AG04449 (cell line): ENCODE results near the gene PPP1R7.

Source experiments
- CTCF ChIA-PET: fragments of 350-600 bp; formaldehyde crosslinking; extraction: SDS; loops from one replicate; lab custom pipeline; 2021; ENCODE audit warnings: antibody characterized with exemption; lab: Yijun Ruan, JAX
- POLR2A ChIA-PET: fragments of 400-600, 350-600 bp; formaldehyde crosslinking; extraction: SDS; loops from one replicate; lab custom pipeline; 2020; ENCODE audit warnings: antibody characterized with exemption, inconsistent platforms; lab: Yijun Ruan, JAX
- DNase-seq: peaks from one replicate; pipeline ENCODE4 v3.0.0-alpha.2; 2010; ENCODE audit warnings: low read depth, low spot score
- H3K4me3 ChIP-seq: 2 replicates; pipeline ENCODE4 v1.5.1; 2011; ENCODE audit warnings: low read depth, mild to moderate bottlenecking, control low read depth, low read length
- TF ChIP-seq, protein P1 (sequence below): IDR thresholded peaks from one replicate; pipeline ENCODE4 v1.5.1; 2011; ENCODE audit warnings: mild to moderate bottlenecking, moderate library complexity, low read length, control low read depth, inconsistent platforms; ENCODE audit not compliant: insufficient read depth; ENCODE audit errors: missing control alignments

Gene PPP1R7

DNA sequence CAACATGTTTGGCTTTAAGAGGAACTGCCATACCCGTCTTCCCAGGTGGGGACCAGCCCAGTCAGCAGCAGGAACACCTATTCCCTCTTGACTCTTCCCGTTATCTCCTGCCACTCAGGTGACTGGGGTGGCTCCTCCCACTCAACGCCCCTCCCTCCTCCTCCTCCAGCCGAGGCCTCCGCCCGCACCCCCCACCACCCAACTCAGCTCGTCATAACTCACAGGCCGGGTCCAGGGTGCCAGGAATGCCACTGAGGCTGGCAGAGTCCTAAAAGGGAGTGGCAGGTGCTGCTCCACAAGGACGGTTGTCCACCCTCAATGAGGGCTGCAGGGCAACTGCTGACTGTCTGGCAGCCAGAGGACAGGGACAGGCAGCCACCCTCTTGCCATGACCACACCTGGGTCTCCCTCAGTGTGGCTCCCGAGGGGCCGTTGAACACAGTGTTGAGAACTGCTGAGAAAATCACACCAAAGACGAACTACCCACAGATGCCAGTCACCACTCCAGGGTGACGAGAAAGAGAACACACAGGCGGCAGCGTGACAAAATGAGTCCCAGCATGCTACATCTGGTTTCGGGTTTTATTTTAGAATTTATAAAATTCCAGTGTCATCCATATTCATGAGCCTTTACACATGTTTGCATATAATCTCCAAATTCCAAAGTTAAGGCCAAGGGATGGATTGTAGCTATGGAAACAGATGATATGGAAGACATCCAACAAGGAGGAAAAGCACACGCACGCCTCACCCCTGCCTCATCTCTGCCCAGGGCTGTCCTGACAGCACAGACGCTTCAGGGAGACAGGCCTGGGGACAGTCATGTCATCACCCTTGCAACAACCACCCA lies 76.7 kb downstream of the PPP1R7 start:
- no peak for DNase-seq
- TF ChIP-seq, protein P1, sequence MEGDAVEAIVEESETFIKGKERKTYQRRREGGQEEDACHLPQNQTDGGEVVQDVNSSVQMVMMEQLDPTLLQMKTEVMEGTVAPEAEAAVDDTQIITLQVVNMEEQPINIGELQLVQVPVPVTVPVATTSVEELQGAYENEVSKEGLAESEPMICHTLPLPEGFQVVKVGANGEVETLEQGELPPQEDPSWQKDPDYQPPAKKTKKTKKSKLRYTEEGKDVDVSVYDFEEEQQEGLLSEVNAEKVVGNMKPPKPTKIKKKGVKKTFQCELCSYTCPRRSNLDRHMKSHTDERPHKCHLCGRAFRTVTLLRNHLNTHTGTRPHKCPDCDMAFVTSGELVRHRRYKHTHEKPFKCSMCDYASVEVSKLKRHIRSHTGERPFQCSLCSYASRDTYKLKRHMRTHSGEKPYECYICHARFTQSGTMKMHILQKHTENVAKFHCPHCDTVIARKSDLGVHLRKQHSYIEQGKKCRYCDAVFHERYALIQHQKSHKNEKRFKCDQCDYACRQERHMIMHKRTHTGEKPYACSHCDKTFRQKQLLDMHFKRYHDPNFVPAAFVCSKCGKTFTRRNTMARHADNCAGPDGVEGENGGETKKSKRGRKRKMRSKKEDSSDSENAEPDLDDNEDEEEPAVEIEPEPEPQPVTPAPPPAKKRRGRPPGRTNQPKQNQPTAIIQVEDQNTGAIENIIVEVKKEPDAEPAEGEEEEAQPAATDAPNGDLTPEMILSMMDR: no peak
- ChIA-PET CTCF (interaction anchor here (1.1 to 1.2 kb wide), 2 partner anchors 8 to 376 kb away, joined by 3 read pairs; no protein-coding TSS in a partner anchor), POLR2A (interaction anchor here (0.6 kb wide), 1 partner anchor 10 kb away, joined by 3 read pairs; no protein-coding TSS in a partner anchor)
- no peak overlapping the region for H3K4me3 ChIP-seq

DNA sequence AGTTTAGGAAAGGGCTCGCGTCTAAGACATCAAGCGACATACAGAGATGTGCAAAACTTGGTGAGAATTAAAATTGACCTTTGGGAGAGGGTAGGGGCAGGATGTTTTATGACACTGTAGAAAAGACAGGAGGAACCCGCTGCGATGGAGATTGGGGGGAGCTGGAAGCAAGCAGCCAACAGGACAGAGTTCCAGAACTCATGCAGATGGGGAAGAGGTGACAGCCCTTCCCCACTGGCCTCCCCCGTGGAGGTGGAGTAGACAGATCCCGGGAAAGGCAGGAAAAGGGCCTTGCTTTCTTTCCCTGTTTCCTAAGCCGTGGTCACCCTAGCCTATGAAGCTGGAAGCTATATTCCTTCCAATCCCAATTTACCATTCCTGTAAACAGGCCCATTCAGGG lies 77.3 kb downstream of the PPP1R7 start:
- no peak overlapping the region for H3K4me3 ChIP-seq
- no peak for DNase-seq
- TF ChIP-seq, protein P1: no peak
- CTCF ChIA-PET: interaction anchor here (1.1 kb wide), 1 partner anchor 8 kb away, joined by 3 read pairs; no protein-coding TSS in a partner anchor
- POLR2A ChIA-PET: interaction anchor here (0.6 kb wide), 1 partner anchor 9 kb away, joined by 3 read pairs; no protein-coding TSS in a partner anchor

DNA sequence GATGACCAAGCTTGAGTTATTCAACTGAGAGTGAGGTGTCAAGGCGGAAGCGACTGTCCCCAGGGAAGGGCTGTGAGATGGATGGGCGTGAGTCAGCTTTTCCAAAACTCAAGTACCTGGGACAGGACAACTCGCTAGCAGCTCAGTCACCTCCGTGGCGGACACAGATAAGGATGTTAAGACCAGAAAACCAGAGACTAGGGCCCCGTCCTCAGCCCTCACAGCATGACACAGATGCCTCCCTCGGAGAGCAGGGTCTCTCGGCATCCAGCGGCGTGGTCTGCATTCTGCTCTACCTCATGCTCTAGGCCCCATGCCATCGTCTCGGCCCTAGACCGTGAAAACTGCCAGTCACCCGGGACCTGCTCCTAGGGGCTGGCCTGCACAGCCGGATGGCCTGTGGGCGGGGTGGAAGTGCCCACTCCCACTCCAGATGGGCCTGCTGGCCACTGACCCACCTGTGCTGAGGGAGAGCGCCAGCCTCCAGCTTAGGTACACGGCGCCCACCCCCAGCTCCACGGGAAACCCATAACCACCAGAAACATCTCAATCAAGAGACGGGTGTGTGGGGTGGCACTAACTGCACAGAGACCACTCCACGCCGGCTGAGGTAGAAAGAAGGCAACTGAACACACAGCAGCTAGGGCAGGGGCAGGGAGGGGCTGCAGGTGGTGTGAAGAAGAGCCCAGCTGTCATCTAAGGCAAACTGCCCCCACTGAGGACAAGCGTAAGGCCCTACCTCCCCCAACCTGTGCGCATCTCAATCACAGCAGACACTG lies 78.0 kb downstream of the PPP1R7 start:
- no peak overlapping the region for H3K4me3 ChIP-seq
- DNase-seq: no peak
- CTCF ChIA-PET: interaction anchor here (1.1 kb wide), 1 partner anchor 9 kb away, joined by 3 read pairs; no protein-coding TSS in a partner anchor
- POLR2A ChIA-PET: interaction anchor here (1.0 kb wide), 1 partner anchor 15 kb away, joined by 3 read pairs; no protein-coding TSS in a partner anchor
- TF ChIP-seq, protein P1: no peak

DNA sequence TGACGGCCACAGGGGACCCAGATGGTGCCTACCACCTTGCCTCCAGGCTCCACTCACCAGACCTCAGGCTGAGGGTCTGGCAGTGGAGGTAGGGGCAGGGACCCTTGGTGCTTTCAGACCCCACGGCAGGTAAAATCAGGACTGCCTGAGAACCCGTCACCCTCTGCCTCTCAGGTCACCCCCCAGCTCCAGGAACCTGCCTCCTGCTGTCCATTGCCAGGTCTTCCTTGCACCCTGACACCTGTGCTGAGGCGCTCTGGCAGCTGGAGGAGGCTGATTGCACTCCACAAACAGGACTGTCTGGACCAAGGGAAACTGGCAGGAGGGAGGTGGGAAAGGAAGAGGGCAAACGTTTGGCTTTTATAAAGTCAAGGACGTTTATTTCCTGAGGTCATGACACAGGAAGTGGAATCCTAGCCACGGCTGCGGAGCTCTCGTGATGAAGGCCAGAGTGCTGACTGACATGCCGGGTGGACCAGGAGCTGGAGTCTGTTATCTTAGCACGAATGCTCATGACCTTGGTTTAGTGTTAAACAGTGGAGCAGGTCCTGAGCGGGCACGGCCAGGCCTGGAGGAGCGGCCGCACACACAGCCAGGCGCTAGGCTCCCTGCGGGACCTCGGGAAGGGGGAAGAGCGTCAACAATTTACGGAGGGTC lies 78.7 kb downstream of the PPP1R7 start:
- TF ChIP-seq, protein P1: no peak
- ChIA-PET POLR2A (interaction anchor here (1.0 kb wide), 1 partner anchor 14 kb away, joined by 3 read pairs; no protein-coding TSS in a partner anchor), CTCF (no interaction called here)
- no peak overlapping the region for H3K4me3 ChIP-seq
- DNase-seq: no peak

DNA sequence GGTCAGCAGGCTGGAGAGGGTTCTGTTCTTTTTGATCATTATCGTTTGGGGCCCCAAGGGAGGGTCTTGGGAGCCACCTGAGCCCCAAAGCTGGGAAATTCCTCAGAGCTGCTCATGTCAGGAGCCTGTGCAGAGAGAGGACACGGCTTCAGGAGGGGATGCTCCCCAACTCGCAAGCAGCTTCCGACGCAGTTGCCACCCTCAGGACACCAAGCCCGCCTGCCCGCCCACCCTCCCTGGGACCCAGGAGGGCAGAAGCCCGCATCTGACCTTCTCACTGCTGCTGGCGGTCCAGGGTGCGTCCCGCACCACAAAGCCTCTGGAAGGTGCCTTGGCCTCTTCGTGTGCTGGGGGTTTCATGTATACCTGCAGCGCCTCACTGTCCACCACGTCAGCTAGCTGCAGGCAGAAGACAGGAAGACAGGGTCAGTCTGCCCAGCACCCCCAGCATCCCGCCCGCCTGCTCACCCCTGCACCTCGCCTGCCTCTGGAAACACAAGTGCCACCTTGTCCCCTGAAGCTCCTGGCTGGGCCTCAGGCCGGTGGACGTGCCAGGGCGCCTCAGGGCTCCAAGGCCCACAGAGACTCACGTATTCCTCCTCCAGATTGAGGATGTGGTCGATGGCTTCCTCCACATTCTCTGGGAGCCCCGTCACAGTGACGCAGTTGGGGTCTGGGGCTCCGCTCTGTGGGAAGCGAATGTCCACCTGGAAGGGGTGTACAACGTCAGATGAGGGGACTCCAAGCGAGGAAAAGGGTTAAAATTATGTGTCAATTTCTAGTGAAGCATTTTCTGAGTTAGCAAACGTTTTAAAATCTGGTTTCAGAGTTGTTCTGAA lies 79.5 kb downstream of the PPP1R7 start:
- H3K4me3 ChIP-seq: no peak overlapping the region
- TF ChIP-seq, protein P1: no peak
- ChIA-PET CTCF (interaction anchor here (1.1 kb wide), 1 partner anchor 379 kb away, joined by 4 read pairs; no protein-coding TSS in a partner anchor), POLR2A (no interaction called here)
- DNase-seq: no peak
